OCI-LY1 (cell line): ENCODE measurements around the gene ARGLU1.

Experiments
- H2AFZ ChIP-seq: fragments of 200-600 bp; sonication (generic), shearing (Covaris generic); 2 replicates; pipeline ENCODE4 v1.6.0; 2014; ENCODE audit warnings: antibody characterized with exemption, mild to moderate bottlenecking, low read length
- H3F3A ChIP-seq: fragments of 200-600 bp; sonication (generic), shearing (Covaris generic); 2 replicates; pipeline ENCODE4 v1.6.0; 2014; ENCODE audit warnings: mild to moderate bottlenecking, antibody characterized with exemption, low read length, moderate library complexity; ENCODE audit not compliant: insufficient read depth
- H3K27ac ChIP-seq: fragments of 200-600 bp; sonication (generic); 2 replicates; pipeline ENCODE4 v1.5.1; 2014; ENCODE audit warnings: low read length, mixed run types, mild to moderate bottlenecking, low read depth; ENCODE audit not compliant: poor library complexity, severe bottlenecking
- H3K27me3 ChIP-seq: fragments of 200-600 bp; sonication (generic); 2 replicates; pipeline ENCODE4 v1.6.0; 2014; ENCODE audit warnings: antibody characterized with exemption, mild to moderate bottlenecking, low read length, moderate library complexity; ENCODE audit not compliant: insufficient read depth
- H3K36me3 ChIP-seq: fragments of 200-600 bp; sonication (generic); 2 replicates; pipeline ENCODE4 v1.6.1; 2014; ENCODE audit warnings: mild to moderate bottlenecking, antibody characterized with exemption, low read length, moderate library complexity, mixed read lengths; ENCODE audit not compliant: insufficient read depth
- H3K4me1 ChIP-seq: fragments of 200-600 bp; sonication (generic); 2 replicates; pipeline ENCODE4 v1.5.1; 2014; ENCODE audit warnings: mild to moderate bottlenecking, low read length, moderate library complexity; ENCODE audit not compliant: insufficient read depth, severe bottlenecking
- H3K4me2 ChIP-seq: fragments of 200-600 bp; sonication (generic), shearing (Covaris generic); 2 replicates; pipeline ENCODE4 v1.6.1; 2014; ENCODE audit warnings: low read length
- H3K4me3 ChIP-seq: fragments of 200-600 bp; sonication (generic); 2 replicates; pipeline ENCODE4 v1.5.1; 2014; ENCODE audit warnings: low read length, low read depth, mild to moderate bottlenecking, mixed read lengths; ENCODE audit not compliant: poor library complexity, severe bottlenecking
- H3K79me2 ChIP-seq: fragments of 200-600 bp; shearing (Covaris generic); 2 replicates; pipeline ENCODE4 v1.6.1; 2016; ENCODE audit warnings: mixed run types, low read length, mixed read lengths; ENCODE audit not compliant: insufficient read depth
- H3K9ac ChIP-seq: fragments of 200-600 bp; sonication (generic), shearing (Covaris generic); 2 replicates; pipeline ENCODE4 v1.6.1; 2014; ENCODE audit warnings: mild to moderate bottlenecking, low read length, mixed read lengths
- H3K9me2 ChIP-seq: fragments of 200-600 bp; sonication (generic), shearing (Covaris generic); 2 replicates; pipeline ENCODE4 v1.6.1; 2014; ENCODE audit warnings: low read depth, mild to moderate bottlenecking, low read length, mixed read lengths
- H3K9me3 ChIP-seq: fragments of 200-600 bp; shearing (Covaris generic); 2 replicates; pipeline ENCODE4 v1.6.1; 2014; ENCODE audit warnings: low read length, mixed read lengths
- H4K20me1 ChIP-seq: fragments of 200-600 bp; sonication (generic), shearing (Covaris generic); 2 replicates; pipeline ENCODE4 v1.6.0; 2016; ENCODE audit warnings: mild to moderate bottlenecking, low read length; ENCODE audit not compliant: insufficient read depth
- EZH2 ChIP-seq: fragments of 200-600 bp; sonication (generic), shearing (Covaris generic); IDR thresholded peaks from 2 replicates; pipeline ENCODE4 v1.8.0; 2017; ENCODE audit warnings: borderline replicate concordance, mixed run types, mild to moderate bottlenecking, antibody characterized with exemption, low read length, moderate library complexity, mixed read lengths
- TF ChIP-seq, protein P1 (sequence below): fragments of 200-600 bp; sonication (generic), shearing (Covaris generic); IDR thresholded peaks from 2 replicates; pipeline ENCODE4 v1.5.1; 2017; ENCODE audit warnings: mild to moderate bottlenecking, antibody characterized with exemption, low read length, moderate library complexity, mixed read lengths

The ARGLU1 gene

DNA sequence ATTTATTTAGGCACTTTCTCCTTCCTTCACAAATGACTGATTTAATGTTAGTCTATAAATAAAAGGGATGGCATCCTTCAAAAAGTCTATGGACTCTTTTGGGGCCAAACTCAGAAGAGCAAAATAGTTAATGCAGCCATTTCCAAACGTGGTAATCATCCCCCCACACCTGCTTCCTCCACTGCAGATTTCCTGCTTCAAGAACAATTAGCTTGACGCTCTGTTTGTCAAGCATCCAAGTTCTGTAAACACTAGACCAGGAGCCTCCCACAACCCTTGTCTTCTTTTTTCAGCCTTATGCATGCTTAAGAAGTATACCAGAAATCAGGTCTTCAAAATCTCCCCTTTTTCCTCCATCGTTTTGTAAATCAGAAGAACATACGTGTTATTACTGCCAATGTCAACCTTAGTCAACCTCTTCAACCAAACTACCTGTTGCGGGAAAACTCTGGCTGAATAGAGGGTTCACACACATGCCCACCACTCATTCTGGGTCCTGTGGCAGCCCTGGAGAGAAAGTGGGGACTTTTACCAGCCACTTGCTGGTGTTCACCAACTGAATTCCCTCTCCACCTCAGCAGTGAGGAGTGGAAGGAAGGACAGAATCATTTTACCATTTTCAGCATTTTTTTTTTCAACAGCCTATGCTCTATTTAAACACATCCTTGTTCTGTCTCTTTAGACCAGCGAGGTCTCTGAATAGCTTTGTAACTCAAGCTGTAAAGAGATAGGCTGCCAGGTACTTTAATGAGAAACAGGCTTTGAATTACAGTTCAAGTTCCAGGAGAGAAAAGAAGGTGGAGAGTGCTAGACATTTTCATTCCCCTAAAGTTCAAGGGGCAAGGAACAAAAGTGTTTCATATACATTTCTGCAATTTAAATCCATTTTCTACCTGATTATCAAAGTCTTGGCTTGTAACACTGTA is 71.6 kb downstream of the ARGLU1 start:
- H3F3A ChIP-seq, result no peaks in the 10 kb centered on the region
- no peaks in the 10 kb centered on the region for H3K36me3 ChIP-seq
- TF ChIP-seq, protein P1, sequence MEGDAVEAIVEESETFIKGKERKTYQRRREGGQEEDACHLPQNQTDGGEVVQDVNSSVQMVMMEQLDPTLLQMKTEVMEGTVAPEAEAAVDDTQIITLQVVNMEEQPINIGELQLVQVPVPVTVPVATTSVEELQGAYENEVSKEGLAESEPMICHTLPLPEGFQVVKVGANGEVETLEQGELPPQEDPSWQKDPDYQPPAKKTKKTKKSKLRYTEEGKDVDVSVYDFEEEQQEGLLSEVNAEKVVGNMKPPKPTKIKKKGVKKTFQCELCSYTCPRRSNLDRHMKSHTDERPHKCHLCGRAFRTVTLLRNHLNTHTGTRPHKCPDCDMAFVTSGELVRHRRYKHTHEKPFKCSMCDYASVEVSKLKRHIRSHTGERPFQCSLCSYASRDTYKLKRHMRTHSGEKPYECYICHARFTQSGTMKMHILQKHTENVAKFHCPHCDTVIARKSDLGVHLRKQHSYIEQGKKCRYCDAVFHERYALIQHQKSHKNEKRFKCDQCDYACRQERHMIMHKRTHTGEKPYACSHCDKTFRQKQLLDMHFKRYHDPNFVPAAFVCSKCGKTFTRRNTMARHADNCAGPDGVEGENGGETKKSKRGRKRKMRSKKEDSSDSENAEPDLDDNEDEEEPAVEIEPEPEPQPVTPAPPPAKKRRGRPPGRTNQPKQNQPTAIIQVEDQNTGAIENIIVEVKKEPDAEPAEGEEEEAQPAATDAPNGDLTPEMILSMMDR, result no peak
- no peak for TF ChIP-seq EZH2
- H3K27me3 ChIP-seq, result no peaks in the 10 kb centered on the region
- H2AFZ ChIP-seq, result no peak overlapping the region
- no peak overlapping the region for H3K4me3 ChIP-seq
- no peaks in the 10 kb centered on the region for H3K9me2 ChIP-seq
- H3K9ac ChIP-seq, result no peak overlapping the region
- no peak overlapping the region for H3K27ac ChIP-seq
- H3K4me1 ChIP-seq, result no peaks in the 10 kb centered on the region
- H3K4me2 ChIP-seq, result no peak overlapping the region
- no peaks in the 10 kb centered on the region for H3K9me3 ChIP-seq
- H4K20me1 ChIP-seq, result no peaks in the 10 kb centered on the region
- no peaks in the 10 kb centered on the region for H3K79me2 ChIP-seq

DNA sequence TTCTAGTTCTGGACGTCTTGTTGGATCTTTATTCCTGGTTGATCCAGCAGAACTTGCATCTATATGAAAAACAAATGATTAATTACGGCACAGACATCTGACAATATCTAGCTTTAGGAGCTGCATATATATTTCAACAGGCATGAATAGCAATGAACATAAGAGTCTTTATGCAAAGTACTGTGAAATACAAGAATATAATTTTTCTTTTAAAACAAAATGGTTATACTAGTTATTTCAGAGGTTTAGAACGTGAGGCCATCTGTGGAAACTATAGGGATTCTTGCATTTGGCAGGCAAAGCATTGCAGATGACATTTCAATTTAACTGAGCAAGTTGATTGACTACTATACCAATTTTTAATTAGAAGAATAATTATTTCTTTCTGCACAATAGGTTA is 73.0 kb downstream of the ARGLU1 start:
- TF ChIP-seq, protein P1, result no peak
- TF ChIP-seq EZH2, result no peak
- Histone ChIP-seq H4K20me1 (no peaks in the 10 kb centered on the region), H2AFZ (no peak overlapping the region), H3K36me3 (no peaks in the 10 kb centered on the region), H3K9me3 (no peaks in the 10 kb centered on the region), H3K27me3 (no peaks in the 10 kb centered on the region), H3K4me3 (no peak overlapping the region), H3K9me2 (no peaks in the 10 kb centered on the region), H3K27ac (no peak overlapping the region), H3K4me2 (no peak overlapping the region), H3K4me1 (no peaks in the 10 kb centered on the region), H3K79me2 (no peaks in the 10 kb centered on the region), H3K9ac (no peak overlapping the region), H3F3A (no peaks in the 10 kb centered on the region)

DNA sequence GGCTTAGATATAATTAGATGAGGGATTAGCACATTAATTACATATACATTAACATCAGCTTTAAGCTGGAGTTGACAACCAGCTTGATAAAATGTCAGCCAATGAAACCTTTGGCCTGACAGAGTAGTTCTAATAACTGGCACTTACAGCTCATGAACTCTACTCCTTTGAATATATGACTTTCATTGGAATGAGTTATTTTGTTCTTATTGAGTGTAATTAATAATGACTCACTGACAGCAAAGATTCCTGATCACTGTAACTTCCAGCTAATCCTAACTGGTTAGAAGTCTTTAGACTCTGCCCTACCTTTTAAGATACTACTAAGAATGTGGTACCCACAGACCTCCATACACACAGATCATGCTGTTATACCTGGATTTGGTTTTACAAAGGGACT is 73.4 kb downstream of the ARGLU1 start:
- H3K4me3 ChIP-seq, result no peak overlapping the region
- no peaks in the 10 kb centered on the region for H3K4me1 ChIP-seq
- H3K4me2 ChIP-seq, result no peak overlapping the region
- no peaks in the 10 kb centered on the region for H3K36me3 ChIP-seq
- no peak overlapping the region for H3K27ac ChIP-seq
- no peaks in the 10 kb centered on the region for H3K9me3 ChIP-seq
- H4K20me1 ChIP-seq, result no peaks in the 10 kb centered on the region
- no peaks in the 10 kb centered on the region for H3K9me2 ChIP-seq
- no peak overlapping the region for H3K9ac ChIP-seq
- no peaks in the 10 kb centered on the region for H3K27me3 ChIP-seq
- H2AFZ ChIP-seq, result no peak overlapping the region
- H3F3A ChIP-seq, result no peaks in the 10 kb centered on the region
- no peaks in the 10 kb centered on the region for H3K79me2 ChIP-seq
- TF ChIP-seq, protein P1, result no peak
- no peak for TF ChIP-seq EZH2
